ENCODE measurements around the gene KDM6B.

DNA sequence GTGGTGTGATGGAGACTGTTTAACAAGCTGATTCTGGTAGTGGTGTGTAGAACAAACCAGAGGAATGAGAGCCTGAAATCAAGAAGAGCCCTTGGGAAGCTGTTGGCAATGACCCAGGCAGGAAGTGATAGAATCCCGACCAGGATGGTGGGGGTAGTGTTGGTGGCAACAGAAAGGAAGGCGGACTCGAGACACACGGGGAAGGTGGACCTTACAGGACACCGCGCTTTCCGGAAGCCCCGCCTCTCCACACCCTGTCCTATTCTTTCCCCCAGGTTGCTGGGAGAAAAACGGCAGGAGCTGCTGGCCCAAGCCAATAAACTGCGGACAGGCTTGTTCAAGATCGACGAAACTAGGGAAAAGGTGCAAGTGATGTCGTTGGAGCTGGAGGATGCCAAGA, 30.0 kb upstream of the KDM6B start:
- TF ChIP-seq POLR2AphosphoS5 (IDR thresholded peaks at IDR 0.05) (no peak), CTCF (IDR thresholded peaks at IDR 0.05) (no peak), EP300 (IDR thresholded peaks at IDR 0.05) (no peak)

Data from stomach (tissue), 4 donors.